ENCODE data around the gene RREB1. TPM values are rescaled to one million over a fixed set of nuclear protein-coding genes. Genes with fewer than 3 reads are reported as not detected.

The RREB1 gene
- polyA plus RNA-seq, 1 experiment = 2.6 TPM

DNA sequence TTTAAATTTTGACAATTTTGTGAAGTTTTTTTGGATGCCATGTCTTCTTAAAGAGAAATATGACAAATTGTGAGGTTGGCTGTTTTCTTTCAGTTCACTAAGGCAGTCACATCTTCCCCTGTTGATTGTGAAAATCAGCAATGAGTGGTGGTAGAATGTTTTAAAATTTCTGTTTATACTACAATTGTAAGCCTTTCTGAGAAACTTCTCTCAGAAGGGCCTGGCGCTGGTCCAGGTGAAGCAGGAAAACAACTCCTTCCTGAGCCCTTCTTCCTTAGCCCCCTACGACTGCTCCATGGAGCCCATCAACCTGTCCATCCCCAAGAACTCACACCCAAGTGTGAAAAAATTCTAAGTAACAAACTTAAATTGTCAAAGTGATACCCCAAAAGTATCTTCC, 124.6 kb downstream of the RREB1 start:
- CTCF ChIA-PET = interaction anchor here (0.6 to 4.2 kb wide), 3 partner anchors 11 to 507 kb away, joined by 3 to 37 read pairs (median 6); no protein-coding TSS in a partner anchor
- no peaks in the 10 kb centered on the region for H3K27me3 ChIP-seq (ENCODE audit: control insufficient read depth, insufficient read depth, low read length)
- H3K27ac ChIP-seq (ENCODE audit: low read depth, low read length) = peak overlapping the region; percentile 21
- no peak for DNase-seq (ENCODE audit: low read depth, low spot score)
- TF ChIP-seq, protein P1, sequence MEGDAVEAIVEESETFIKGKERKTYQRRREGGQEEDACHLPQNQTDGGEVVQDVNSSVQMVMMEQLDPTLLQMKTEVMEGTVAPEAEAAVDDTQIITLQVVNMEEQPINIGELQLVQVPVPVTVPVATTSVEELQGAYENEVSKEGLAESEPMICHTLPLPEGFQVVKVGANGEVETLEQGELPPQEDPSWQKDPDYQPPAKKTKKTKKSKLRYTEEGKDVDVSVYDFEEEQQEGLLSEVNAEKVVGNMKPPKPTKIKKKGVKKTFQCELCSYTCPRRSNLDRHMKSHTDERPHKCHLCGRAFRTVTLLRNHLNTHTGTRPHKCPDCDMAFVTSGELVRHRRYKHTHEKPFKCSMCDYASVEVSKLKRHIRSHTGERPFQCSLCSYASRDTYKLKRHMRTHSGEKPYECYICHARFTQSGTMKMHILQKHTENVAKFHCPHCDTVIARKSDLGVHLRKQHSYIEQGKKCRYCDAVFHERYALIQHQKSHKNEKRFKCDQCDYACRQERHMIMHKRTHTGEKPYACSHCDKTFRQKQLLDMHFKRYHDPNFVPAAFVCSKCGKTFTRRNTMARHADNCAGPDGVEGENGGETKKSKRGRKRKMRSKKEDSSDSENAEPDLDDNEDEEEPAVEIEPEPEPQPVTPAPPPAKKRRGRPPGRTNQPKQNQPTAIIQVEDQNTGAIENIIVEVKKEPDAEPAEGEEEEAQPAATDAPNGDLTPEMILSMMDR (IDR thresholded peaks at IDR 0.05; ENCODE audit: low read depth, low read length) = no peak
- POLR2A ChIA-PET = no interaction called here
- no peak overlapping the region for H3K4me3 ChIP-seq (ENCODE audit: low read depth, low read length)
- H3K9me3 ChIP-seq (ENCODE audit: control insufficient read depth, insufficient read depth, low read length) = peaks cover 3% of the 10 kb centered on the region; the same call in 1 of the 2 replicates

DNA sequence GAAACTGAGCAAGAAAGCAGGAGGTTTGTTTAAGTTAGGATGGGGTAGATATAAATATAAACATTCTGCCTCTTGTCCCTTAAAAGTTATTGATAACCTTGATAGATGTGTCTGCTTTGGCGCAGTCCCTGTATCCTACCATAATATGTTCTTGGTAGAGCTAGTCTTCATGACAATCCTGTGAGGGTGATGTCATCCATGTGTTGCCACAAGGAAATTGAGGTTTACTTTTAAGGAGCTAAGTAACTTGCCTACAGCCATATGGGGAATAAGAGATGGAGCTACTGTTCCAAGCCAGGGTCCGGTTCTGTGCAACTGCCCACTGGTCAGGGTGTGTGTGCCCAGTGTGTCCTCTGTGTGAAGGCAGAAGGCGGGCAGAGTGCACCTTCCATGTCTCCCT, 126.8 kb downstream of the RREB1 start:
- CTCF ChIA-PET = interaction anchor here (0.8 to 4.2 kb wide), 3 partner anchors 9 to 557 kb away, joined by 3 to 37 read pairs (median 7); no protein-coding TSS in a partner anchor
- Histone ChIP-seq H3K27ac (ENCODE audit: low read depth, low read length) (no peak overlapping the region), H3K27me3 (ENCODE audit: control insufficient read depth, insufficient read depth, low read length) (no peaks in the 10 kb centered on the region), H3K4me3 (ENCODE audit: low read depth, low read length) (no peak overlapping the region), H3K9me3 (ENCODE audit: control insufficient read depth, insufficient read depth, low read length) (peaks cover 1% of the 10 kb centered on the region; the same call in 1 of the 2 replicates)
- POLR2A ChIA-PET = no interaction called here
- no peak for DNase-seq (ENCODE audit: low read depth, low spot score)
- TF ChIP-seq, protein P1 (IDR thresholded peaks at IDR 0.05; ENCODE audit: low read depth, low read length) = no peak

DNA sequence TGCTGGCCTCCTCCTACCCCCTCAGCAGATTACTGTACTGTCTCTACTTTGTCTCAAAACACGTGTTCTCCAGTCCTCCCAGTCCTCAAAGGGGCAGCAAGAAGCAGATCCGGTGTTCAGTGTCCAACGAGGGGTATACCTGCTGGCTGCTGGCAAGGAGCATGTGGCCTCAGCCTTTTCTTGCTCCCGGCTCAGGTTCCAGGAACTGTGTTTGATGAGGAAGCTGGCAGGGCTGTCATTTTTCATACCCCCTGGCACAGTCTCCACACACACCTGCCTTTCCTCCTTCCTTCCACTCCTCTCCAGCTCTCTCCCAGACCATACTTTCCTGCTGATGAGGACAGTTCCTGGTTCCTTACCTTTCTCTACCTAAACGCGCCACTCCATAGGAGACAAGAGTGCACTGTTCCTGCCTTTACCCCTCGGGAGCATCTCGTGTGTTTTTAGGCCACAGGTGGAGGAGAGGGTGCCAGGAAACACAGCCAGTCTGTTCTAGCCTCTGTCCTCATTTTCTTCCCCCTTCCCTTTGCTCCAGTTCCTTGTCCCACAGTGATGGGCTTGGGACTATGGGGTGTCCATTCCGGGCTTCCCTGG, 128.0 kb downstream of the RREB1 start:
- TF ChIP-seq, protein P1 (IDR thresholded peaks at IDR 0.05; ENCODE audit: low read depth, low read length) = no peak
- Histone ChIP-seq H3K9me3 (ENCODE audit: control insufficient read depth, insufficient read depth, low read length) (no peaks in the 10 kb centered on the region; the same call in 1 of the 2 replicates), H3K27ac (ENCODE audit: low read depth, low read length) (no peak overlapping the region), H3K4me3 (ENCODE audit: low read depth, low read length) (no peak overlapping the region), H3K27me3 (ENCODE audit: control insufficient read depth, insufficient read depth, low read length) (no peaks in the 10 kb centered on the region)
- CTCF ChIA-PET = interaction anchor here (0.6 to 1.1 kb wide), 2 partner anchors 12 to 506 kb away, joined by 3 to 4 read pairs; no protein-coding TSS in a partner anchor
- DNase-seq (ENCODE audit: low read depth, low spot score) = no peak
- POLR2A ChIA-PET = no interaction called here

DNA sequence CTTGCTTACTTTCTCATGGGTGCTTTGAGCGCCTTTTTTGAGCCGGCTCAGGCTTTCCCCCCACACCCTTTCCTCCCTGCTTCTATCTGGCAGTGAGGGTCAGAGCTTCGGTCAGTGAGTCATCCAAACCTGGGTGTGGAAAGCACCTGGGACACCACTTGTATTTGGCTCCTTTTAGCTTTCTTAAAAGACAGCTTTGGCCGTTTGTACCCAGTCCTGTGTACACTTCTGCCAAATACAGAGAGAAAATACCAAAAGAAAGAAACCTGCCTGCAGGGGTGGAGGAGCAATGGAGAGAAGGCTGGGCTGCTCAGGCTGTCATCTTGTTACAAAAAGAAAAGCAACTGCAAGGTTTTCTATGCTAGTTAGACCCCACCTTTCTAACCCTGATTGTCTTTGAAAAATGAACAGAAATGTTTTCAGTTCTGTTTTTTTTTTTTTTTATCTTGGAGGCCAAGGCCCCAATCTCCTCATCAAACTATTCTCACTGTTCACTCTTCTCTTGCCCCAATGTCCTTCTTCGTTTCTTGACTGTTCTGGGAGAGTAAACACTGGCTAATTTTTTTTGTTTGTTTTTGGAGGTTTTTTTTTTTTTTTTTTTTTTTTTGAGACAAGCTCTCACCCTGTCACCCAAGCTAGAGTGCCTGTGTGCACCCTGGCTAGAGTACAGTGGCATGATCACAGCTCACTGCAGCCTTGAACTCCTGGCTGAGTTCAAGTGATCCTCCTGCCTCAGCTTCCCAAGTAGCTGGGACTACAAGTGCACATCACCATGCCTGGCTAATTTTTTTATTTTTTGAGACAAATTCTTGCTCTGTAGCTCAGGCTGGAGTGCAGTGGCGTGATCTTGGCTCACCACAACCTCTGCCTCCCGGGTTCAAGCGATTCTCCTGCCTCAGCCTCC, 128.8 kb downstream of the RREB1 start:
- Histone ChIP-seq H3K4me3 (ENCODE audit: low read depth, low read length) (no peak overlapping the region), H3K27me3 (ENCODE audit: control insufficient read depth, insufficient read depth, low read length) (no peaks in the 10 kb centered on the region), H3K27ac (ENCODE audit: low read depth, low read length) (no peak overlapping the region), H3K9me3 (ENCODE audit: control insufficient read depth, insufficient read depth, low read length) (no peaks in the 10 kb centered on the region; the same call in 1 of the 2 replicates)
- DNase-seq (ENCODE audit: low read depth, low spot score) = no peak
- ChIA-PET POLR2A (no interaction called here), CTCF (interaction anchor here (1.1 to 3.7 kb wide), 4 partner anchors 13 to 559 kb away, joined by 3 to 18 read pairs (median 7); no protein-coding TSS in a partner anchor)
- TF ChIP-seq, protein P1 (IDR thresholded peaks at IDR 0.05; ENCODE audit: low read depth, low read length) = no peak
